Uterus (tissue), 2 donors: ENCODE data around the gene HOXB5.
A peak's percentile ranks its signal among the peaks of the same experiment; 100 is the strongest.

ENCODE experiments used
- POLR2A ChIP-seq, 2 donors: fragments of 450-650 bp; IDR thresholded peaks; one replicate each; pipeline ENCODE4 v1.6.1; 2016; ENCODE audit warnings: antibody characterized with exemption in 2 of 2, mild to moderate bottlenecking in 1 of 2, moderate library complexity in 1 of 2
- TF ChIP-seq, protein P1 (sequence below), 4 experiments: fragments of 200-600 bp in 2 of 4; fragments of 450-650 bp in 2 of 4; sonication (generic) in 2 of 4; IDR thresholded peaks; one replicate each; pipeline ENCODE4 v1.5.1; 2016 to 2019; ENCODE audit warnings: antibody characterized with exemption in 4 of 4, mild to moderate bottlenecking in 2 of 4, moderate library complexity in 1 of 4

DNA sequence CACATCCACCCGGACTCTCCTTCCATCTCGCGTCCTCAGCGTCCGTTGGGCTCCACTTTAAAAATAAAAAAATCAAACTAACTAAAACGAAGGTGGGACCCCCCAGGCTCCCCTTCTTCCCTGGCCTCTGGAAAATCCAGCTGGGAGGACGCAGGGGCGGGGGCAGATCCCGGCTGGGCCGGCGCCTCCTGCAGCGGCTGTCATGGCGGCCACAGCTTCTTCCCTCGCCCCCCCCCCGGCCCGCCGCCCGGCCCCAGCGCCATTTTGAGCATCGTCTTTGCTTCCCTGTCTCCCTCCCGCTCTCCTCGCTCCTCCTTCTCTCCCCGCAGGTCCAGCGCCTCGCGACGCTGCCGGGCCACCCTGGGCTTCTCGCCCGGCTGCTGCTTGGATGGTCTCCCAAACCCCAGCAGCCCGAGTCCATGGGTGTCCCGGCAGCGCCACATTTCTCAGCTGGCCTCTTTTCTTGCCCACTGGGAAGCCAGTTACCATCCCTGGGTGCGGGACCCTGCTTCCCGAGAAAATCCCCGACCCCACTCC, 51.9 kb downstream of the HOXB5 start:
- TF ChIP-seq, protein P1, sequence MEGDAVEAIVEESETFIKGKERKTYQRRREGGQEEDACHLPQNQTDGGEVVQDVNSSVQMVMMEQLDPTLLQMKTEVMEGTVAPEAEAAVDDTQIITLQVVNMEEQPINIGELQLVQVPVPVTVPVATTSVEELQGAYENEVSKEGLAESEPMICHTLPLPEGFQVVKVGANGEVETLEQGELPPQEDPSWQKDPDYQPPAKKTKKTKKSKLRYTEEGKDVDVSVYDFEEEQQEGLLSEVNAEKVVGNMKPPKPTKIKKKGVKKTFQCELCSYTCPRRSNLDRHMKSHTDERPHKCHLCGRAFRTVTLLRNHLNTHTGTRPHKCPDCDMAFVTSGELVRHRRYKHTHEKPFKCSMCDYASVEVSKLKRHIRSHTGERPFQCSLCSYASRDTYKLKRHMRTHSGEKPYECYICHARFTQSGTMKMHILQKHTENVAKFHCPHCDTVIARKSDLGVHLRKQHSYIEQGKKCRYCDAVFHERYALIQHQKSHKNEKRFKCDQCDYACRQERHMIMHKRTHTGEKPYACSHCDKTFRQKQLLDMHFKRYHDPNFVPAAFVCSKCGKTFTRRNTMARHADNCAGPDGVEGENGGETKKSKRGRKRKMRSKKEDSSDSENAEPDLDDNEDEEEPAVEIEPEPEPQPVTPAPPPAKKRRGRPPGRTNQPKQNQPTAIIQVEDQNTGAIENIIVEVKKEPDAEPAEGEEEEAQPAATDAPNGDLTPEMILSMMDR (IDR thresholded peaks at IDR 0.05): no peak
- TF ChIP-seq POLR2A (IDR thresholded peaks at IDR 0.05): peak in 1 of 2 donors; percentile 8
